Colonic mucosa (tissue), 4 donors: ENCODE results near the gene SCAF1. TPM values are rescaled to one million over a fixed set of nuclear protein-coding genes. Genes with fewer than 3 reads are reported as not detected.
"Not testable (repeated sequence)": the region's sequence is repeated elsewhere in the genome, so short reads cannot be mapped to it uniquely, and the experiment has no call there.

Source experiments
- DNase-seq: peaks from one replicate; pipeline ENCODE4 v3.0.0-alpha.2; 2020
- H3K27ac ChIP-seq: fragments of 200-600 bp; one replicate; pipeline ENCODE4 v1.8.0; 2021
- H3K27me3 ChIP-seq: fragments of 200-600 bp; one replicate; pipeline ENCODE4 v1.8.0; 2021
- H3K36me3 ChIP-seq: fragments of 200-600 bp; one replicate; pipeline ENCODE4 v1.8.0; 2021
- H3K4me1 ChIP-seq: fragments of 200-600 bp; one replicate; pipeline ENCODE4 v1.8.0; 2021; ENCODE audit warnings: mild to moderate bottlenecking
- H3K4me3 ChIP-seq: fragments of 200-600 bp; one replicate; pipeline ENCODE4 v1.8.0; 2021
- H3K9ac ChIP-seq, 2 donors: one replicate each; pipeline ENCODE4 v1.7.0; 2013; ENCODE audit warnings: control low read depth in 2 of 2, low read depth in 2 of 2, low read length in 2 of 2
- H3K9me3 ChIP-seq: fragments of 200-600 bp; one replicate; pipeline ENCODE4 v1.8.0; 2021
- CTCF ChIP-seq: fragments of 200-600 bp; IDR thresholded peaks from one replicate; pipeline ENCODE4 v1.8.0; 2022; ENCODE audit warnings: antibody characterized with exemption, mild to moderate bottlenecking
- intact Hi-C: fragments of 100-400 bp; cut with DNase I; formaldehyde crosslinking; loops from one replicate; pipeline ENCODE4 v1.14.1; 2022
- total RNA-seq, 2 donors: library from RNA; stranded (reverse); fragmentation: NEBNext Ultra II Directional in 1 of 2; extraction: Animal tissue kit (Norgen Biotek cat#: 25700) in 1 of 2; gene quantifications; one replicate each; pipeline ENCODE4 v1.2.1, GENCODE V29; 2021
- donor health status: healthy.
- donor health status: DM: no; HTN: no; CAD: no.
- donor health status: DM: no; HTN: no; CAD: no.

The SCAF1 gene
- total RNA-seq, 2 donors from 2014 or later: 54.2 to 85.7 TPM

DNA sequence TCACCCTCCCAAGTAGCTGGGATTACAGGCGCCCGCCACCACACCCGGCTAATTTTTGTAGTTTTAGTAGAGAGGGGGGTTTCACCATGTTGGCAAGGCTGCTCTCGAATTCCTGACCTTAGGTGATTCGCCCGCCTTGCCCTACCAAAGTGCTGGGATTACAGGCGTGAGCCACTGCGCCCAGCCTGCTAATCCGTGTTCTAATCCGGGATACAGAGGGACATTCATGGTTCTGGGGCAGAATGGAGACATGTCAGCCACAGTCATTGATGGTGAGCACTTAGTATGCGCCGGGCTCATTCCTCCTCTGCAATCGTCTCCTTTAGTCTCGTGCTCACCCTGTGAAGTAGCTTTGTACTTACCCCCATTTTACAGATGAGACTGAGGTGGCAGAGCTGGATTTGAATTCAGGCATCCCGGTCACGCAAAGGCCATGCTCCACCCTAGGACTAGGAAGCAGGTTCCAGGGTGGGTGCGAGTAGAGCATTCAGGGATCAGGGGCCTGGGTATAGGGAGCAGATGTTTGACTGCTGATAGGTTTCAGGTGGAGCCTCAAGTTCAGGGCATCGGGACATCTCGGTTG, 10.3 kb upstream of the SCAF1 start:
- no peak for TF ChIP-seq CTCF
- H3K27ac ChIP-seq: no peak overlapping the region
- intact Hi-C loops: no loop called here

DNA sequence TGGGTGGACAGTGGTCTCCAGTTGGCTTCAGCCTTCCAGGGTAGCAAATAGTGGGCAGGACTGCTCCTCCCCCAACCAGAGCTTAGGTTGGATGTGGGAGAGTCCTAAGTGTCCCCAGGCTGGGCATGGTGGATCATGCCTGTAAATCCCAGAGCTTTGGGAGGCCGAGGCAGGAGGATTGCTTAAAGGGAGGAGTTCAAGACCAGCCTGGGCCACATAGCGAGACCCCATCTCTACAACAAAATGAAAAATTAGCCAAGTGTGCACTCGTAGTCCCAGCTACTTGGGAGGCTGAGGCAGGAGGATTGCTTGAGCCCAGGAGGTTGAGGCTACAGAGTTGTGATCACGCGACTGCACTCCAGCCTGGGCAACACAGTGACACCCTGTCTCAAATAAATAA, 9.4 kb upstream of the SCAF1 start:
- H3K36me3 ChIP-seq: no peaks in the 10 kb centered on the region
- no peaks in the 10 kb centered on the region for H3K4me1 ChIP-seq
- H3K27me3 ChIP-seq: no peaks in the 10 kb centered on the region
- no peak overlapping the region for H3K27ac ChIP-seq
- DNase-seq: no peak
- no peak for TF ChIP-seq CTCF
- intact Hi-C loops: no loop called here
- H3K4me3 ChIP-seq: no peak overlapping the region
- no peak overlapping the region for H3K9ac ChIP-seq
- H3K9me3 ChIP-seq: no peaks in the 10 kb centered on the region

More for the DNA sequence above, 10.3 kb upstream of the SCAF1 start:
- H3K36me3 ChIP-seq: no peaks in the 10 kb centered on the region
- no peaks in the 10 kb centered on the region for H3K27me3 ChIP-seq
- H3K9ac ChIP-seq: no peak overlapping the region
- H3K4me3 ChIP-seq: no peak overlapping the region
- H3K4me1 ChIP-seq: no peaks in the 10 kb centered on the region
- H3K9me3 ChIP-seq: no peaks in the 10 kb centered on the region
- no peak for DNase-seq

DNA sequence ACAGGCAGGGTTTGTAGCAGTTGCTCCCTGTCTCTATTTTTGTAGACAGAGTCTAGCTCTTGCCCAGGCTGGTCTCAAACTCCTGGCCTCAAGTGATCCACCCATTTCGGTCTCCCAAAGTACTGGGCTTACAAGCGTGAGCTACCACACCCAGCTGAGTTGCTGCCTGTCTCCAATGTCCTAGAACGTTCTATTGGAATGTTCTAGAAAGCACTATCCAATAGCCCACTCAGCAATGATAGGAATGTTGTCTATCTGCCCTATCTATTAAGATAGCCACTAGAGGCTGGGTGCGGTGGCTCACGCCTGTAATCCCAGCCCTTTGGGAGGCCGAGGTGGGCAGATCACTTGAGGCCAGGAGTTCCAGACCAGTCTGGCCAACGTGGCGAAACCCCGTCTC, 8.7 kb upstream of the SCAF1 start:
- intact Hi-C loops, H3K4me1 ChIP-seq, H3K4me3 ChIP-seq, H3K36me3 ChIP-seq, H3K9ac ChIP-seq, H3K27me3 ChIP-seq, H3K27ac ChIP-seq, DNase-seq, H3K9me3 ChIP-seq: not testable (repeated sequence)

- no peak for TF ChIP-seq CTCF
- DNase-seq: no peak
- H3K4me1 ChIP-seq: no peaks in the 10 kb centered on the region
- H3K27ac ChIP-seq: no peak overlapping the region
- H3K27me3 ChIP-seq: no peaks in the 10 kb centered on the region
- H3K4me3 ChIP-seq: no peak overlapping the region
- no peaks in the 10 kb centered on the region for H3K9me3 ChIP-seq
- intact Hi-C loops: loop anchor here (5.0 kb wide), 1 partner anchor 43 kb away; the partner anchor contains the start of gene PRR12
- H3K36me3 ChIP-seq: no peaks in the 10 kb centered on the region
- no peak overlapping the region for H3K9ac ChIP-seq
Measured at GRCh38 chr19:49635530-49636232, 6.3 kb upstream of the SCAF1 start.

GRCh38 chr19:49636233-49636932, 5.6 kb upstream of the SCAF1 start:
- no peaks in the 10 kb centered on the region for H3K9me3 ChIP-seq
- no peaks in the 10 kb centered on the region for H3K4me1 ChIP-seq
- no peak overlapping the region for H3K9ac ChIP-seq
- no peak for TF ChIP-seq CTCF
- DNase-seq: no peak
- no peak overlapping the region for H3K4me3 ChIP-seq
- no peaks in the 10 kb centered on the region for H3K36me3 ChIP-seq
- no peaks in the 10 kb centered on the region for H3K27me3 ChIP-seq
- no peak overlapping the region for H3K27ac ChIP-seq
- intact Hi-C loops: loop anchor here (5.0 kb wide), 1 partner anchor 44 kb away; the partner anchor contains the start of gene PRR12
